AG10803 (cell line): ENCODE data around the gene PKN2.

Source experiments
- DNase-seq: peaks from one replicate; pipeline ENCODE4 v3.0.0; 2010; ENCODE audit warnings: low read depth
- H3K4me3 ChIP-seq: 2 replicates; pipeline ENCODE4 v1.5.1; 2011; ENCODE audit warnings: mild to moderate bottlenecking, low read length, control low read depth
- CTCF ChIP-seq: conservative IDR thresholded peaks from 2 replicates; pipeline ENCODE4 v1.5.1; 2011; ENCODE audit warnings: mild to moderate bottlenecking, low read length, control low read depth, inconsistent platforms

PKN2 gene

GRCh38 chr1:88683541-88684481 is at the start of gene PKN2:
Gene PKN2 (plus strand): TSS chr1:88684273. CDS start chr1:88684581, 308 bp downstream.
- H3K4me3 ChIP-seq = peak within 1 kb of the TSS; percentile 78
- peak; percentile 99 for DNase-seq
- TF ChIP-seq CTCF = peak; percentile 9

GRCh38 chr1:88634538-88634937 is 49.5 kb upstream of the PKN2 start:
- TF ChIP-seq CTCF = no peak
- H3K4me3 ChIP-seq = no peak overlapping the region
- no peak for DNase-seq

GRCh38 chr1:88640060-88640459 is 44.0 kb upstream of the PKN2 start:
- no peak overlapping the region for H3K4me3 ChIP-seq
- no peak for TF ChIP-seq CTCF
- DNase-seq = no peak

- DNase-seq = no peak
- no peak for TF ChIP-seq CTCF
- no peak overlapping the region for H3K4me3 ChIP-seq
Measured at GRCh38 chr1:88645886-88646285, 38.2 kb upstream of the PKN2 start.

- TF ChIP-seq CTCF = no peak
- DNase-seq = no peak
- H3K4me3 ChIP-seq = no peak overlapping the region
Measured at GRCh38 chr1:88646476-88647248, 37.4 kb upstream of the PKN2 start.

- no peak overlapping the region for H3K4me3 ChIP-seq
- no peak for DNase-seq
- TF ChIP-seq CTCF = no peak
Measured at GRCh38 chr1:88647249-88647645, 36.8 kb upstream of the PKN2 start.
